Endothelial cell of umbilical vein (primary cell): ENCODE data around the gene ADAM10. TPM values are rescaled to one million over a fixed set of nuclear protein-coding genes. Genes with fewer than 3 reads are reported as not detected.

Source experiments
- BruUV-seq: library from RNA; stranded (reverse); fragments of 400-500 nt; replicated peaks from 2 replicates; lab custom pipeline; 2021; lab: Mats Ljungman, UMichigan
- CTCF ChIA-PET: fragments of 300-600, 350-600 bp; sonication (Branson Sonifier 250); formaldehyde crosslinking; loops from one replicate; lab custom pipeline; 2021; ENCODE audit warnings: antibody characterized with exemption, inconsistent platforms; lab: Charles Lee
- POLR2A ChIA-PET: fragments of 300-600, 350-600 bp; sonication (Branson Sonifier 250); formaldehyde crosslinking; loops from one replicate; lab custom pipeline; 2021; ENCODE audit warnings: antibody characterized with exemption, inconsistent platforms; lab: Charles Lee
- DNase-seq: peaks from one replicate; pipeline ENCODE4 v3.0.0-alpha.2; 2011; ENCODE audit warnings: low read depth, low spot score
- FAIRE-seq: peaks from 2 replicates; lab custom pipeline; 2011; peaks lifted over from hg19 to GRCh38; lab: Jason Lieb, UNC
- H2AFZ ChIP-seq: 2 replicates; pipeline ENCODE4 v1.6.0; 2012; ENCODE audit warnings: low read depth, low read length, control low read depth, inconsistent platforms
- H3K27ac ChIP-seq: 2 replicates; pipeline ENCODE4 v1.5.1; 2011; ENCODE audit warnings: low read depth, mild to moderate bottlenecking, control low read depth, low read length, moderate library complexity; ENCODE audit not compliant: insufficient read depth
- H3K27me3 ChIP-seq, 2 experiments: 2 replicates each; pipeline versions ENCODE4 v1.6.0 to v1.6.1; 2011; ENCODE audit warnings: low read length in 2 of 2, mixed read lengths in 1 of 2; ENCODE audit not compliant: control insufficient read depth in 2 of 2, insufficient read depth in 2 of 2
- H3K36me3 ChIP-seq, 2 experiments: 2 replicates in 1 of 2; 3 replicates in 1 of 2; pipeline ENCODE4 v1.5.1; 2011; ENCODE audit warnings: low read length in 2 of 2, mild to moderate bottlenecking in 1 of 2, moderate library complexity in 1 of 2; ENCODE audit not compliant: control insufficient read depth in 2 of 2, insufficient read depth in 2 of 2; ENCODE audit errors: extremely low read depth in 1 of 2
- H3K4me1 ChIP-seq: 3 replicates; pipeline ENCODE4 v1.5.1; 2011; ENCODE audit warnings: mild to moderate bottlenecking, low read length; ENCODE audit not compliant: control insufficient read depth, insufficient read depth; ENCODE audit errors: extremely low read depth
- H3K4me2 ChIP-seq: 2 replicates; pipeline ENCODE4 v1.6.1; 2011; ENCODE audit warnings: low read length, control low read depth, mixed read lengths; ENCODE audit not compliant: insufficient read depth
- H3K4me3 ChIP-seq, 3 experiments: fragments of 200-600 bp in 1 of 3; sonication (generic), shearing (Covaris generic) in 1 of 3; replicated peaks in 1 of 3; 2 replicates each; pipeline ENCODE4 v1.5.1; 2011 to 2016; ENCODE audit warnings: control low read depth in 3 of 3, low read length in 3 of 3, mild to moderate bottlenecking in 2 of 3, inconsistent platforms in 1 of 3, low read depth in 1 of 3, moderate library complexity in 1 of 3; ENCODE audit not compliant: insufficient read depth in 1 of 3
- H3K79me2 ChIP-seq: 2 replicates; pipeline ENCODE4 v1.6.0; 2012; ENCODE audit warnings: low read length, inconsistent platforms; ENCODE audit not compliant: control insufficient read depth, insufficient read depth
- H3K9ac ChIP-seq: replicated peaks from 2 replicates; pipeline ENCODE3; 2011; ENCODE audit warnings: low read length, control low read depth; ENCODE audit not compliant: insufficient read depth; ENCODE audit errors: extremely low read depth
- H3K9me1 ChIP-seq: replicated peaks from 3 replicates; pipeline ENCODE4 v1.6.0; 2011; ENCODE audit warnings: mild to moderate bottlenecking, low read length; ENCODE audit not compliant: control insufficient read depth, insufficient read depth; ENCODE audit errors: extremely low read depth
- H3K9me3 ChIP-seq: replicated peaks from 2 replicates; pipeline ENCODE4 v1.5.1; 2012; ENCODE audit warnings: low read length, inconsistent platforms; ENCODE audit not compliant: control insufficient read depth, insufficient read depth
- H4K20me1 ChIP-seq: replicated peaks from 2 replicates; pipeline ENCODE3; 2011; ENCODE audit warnings: mild to moderate bottlenecking, low read length; ENCODE audit not compliant: control insufficient read depth, insufficient read depth; ENCODE audit errors: extremely low read depth
- CTCF ChIP-seq, 2 donors: IDR thresholded peaks; 1 replicate in 1 of 2; 2 replicates in 1 of 2; pipeline ENCODE4 v1.5.1; 2011; ENCODE audit warnings: low read length in 2 of 2, mild to moderate bottlenecking in 2 of 2, moderate library complexity in 2 of 2, control low read depth in 1 of 2, inconsistent platforms in 1 of 2, low read depth in 1 of 2; ENCODE audit not compliant: insufficient read depth in 1 of 2; ENCODE audit errors: extremely low read depth in 1 of 2
- FOS ChIP-seq: IDR thresholded peaks from 2 replicates; pipeline ENCODE4 v1.6.1; 2011; ENCODE audit warnings: mild to moderate bottlenecking, low read length, moderate library complexity, borderline replicate concordance; ENCODE audit not compliant: insufficient read depth
- JUN ChIP-seq: IDR thresholded peaks from 2 replicates; pipeline ENCODE4 v1.6.1; 2011; ENCODE audit warnings: borderline replicate concordance, low read depth; ENCODE audit not compliant: insufficient read length, insufficient read depth
- MYC ChIP-seq: IDR thresholded peaks from one replicate; pipeline ENCODE4 v1.6.1; 2011; ENCODE audit warnings: mild to moderate bottlenecking, low read depth, low read length
- POLR2A ChIP-seq: IDR thresholded peaks from 2 replicates; pipeline ENCODE4 v1.6.1; 2012; ENCODE audit warnings: low read depth, mild to moderate bottlenecking, control low read depth, low read length
- dilution Hi-C: fragments of 300-500 bp; cut with MboI; formaldehyde crosslinking; loops from one replicate; pipeline ENCODE4 v1.15.0; 2019; ENCODE audit warnings: low sequenced_read_pairs; ENCODE audit not compliant: extremely low pct_ligation_motif_present
- intact Hi-C: fragments of 100-400 bp; cut with micrococcal nuclease; formaldehyde crosslinking; loops from one replicate; pipeline ENCODE4 v1.10.0; 2022
- polyA plus RNA-seq, 4 experiments: library from polyadenylated mRNA; depleted of rRNA in 3 of 4; stranded (reverse) in 3 of 4; unstranded in 1 of 4; fragments of >200 nt; gene quantifications; 2 replicates each; pipeline versions ENCODE4 v1.2.1 to v1.2.3, GENCODE V29; 2011 to 2012; ENCODE audit warnings: missing spikeins in 1 of 4
- total RNA-seq: library from RNA; stranded (reverse); gene quantifications from 2 replicates; pipeline ENCODE4 v1.2.3, GENCODE V29; 2021

Gene ADAM10
- total and polyA plus RNA-seq, 2 donors (not counting 3 experiments of a cell fraction or from before 2014, with no cell fraction given), result 91.3 to 203 TPM

- CTCF ChIA-PET, result interaction anchor here (0.9 to 3.0 kb wide), 15 partner anchors 11 to 757 kb away, joined by 3 to 30 read pairs (median 6); partner anchors contain the start of gene ADAM10
- Histone ChIP-seq H3K4me1 (peaks cover 23% of the 10 kb centered on the region), H3K4me2 (peak overlapping the region; percentile 83), H4K20me1 (no peaks in the 10 kb centered on the region), H3K27me3 (no peaks in the 10 kb centered on the region), H3K9me1 (no peaks in the 10 kb centered on the region), H3K79me2 (peaks cover 25% of the 10 kb centered on the region), H2AFZ (peak overlapping the region; percentile 75), H3K9me3 (no peaks in the 10 kb centered on the region), H3K4me3 (peak overlapping the region; percentile 57 to 82 (median 65)), H3K9ac (peak overlapping the region; percentile 70), H3K36me3 (no peaks in the 10 kb centered on the region), H3K27ac (peak overlapping the region; percentile 50)
- no peak for TF ChIP-seq FOS
- no peak for TF ChIP-seq POLR2A
- TF ChIP-seq MYC, result no peak
- TF ChIP-seq JUN, result no peak
- no peak for TF ChIP-seq CTCF (IDR thresholded peaks at IDR 0.05; ENCODE audit: extremely low read depth in 1 of 2, insufficient read depth in 1 of 2, low read depth in 1 of 2, low read length in 2 of 2)
- dilution Hi-C loops (no loop called here), intact Hi-C loops (loop anchor here (1.0 to 10.0 kb wide), 7 partner anchors 22 to 733 kb away; partner anchors contain the start of genes ADAM10 and SLTM)
- POLR2A ChIA-PET, result interaction anchor here (1.0 to 1.6 kb wide), 3 partner anchors 22 to 301 kb away, joined by 3 to 7 read pairs (median 5); partner anchors contain the start of gene ADAM10
- DNase-seq (no peak), FAIRE-seq (peak; percentile 4)
- no TSS peak for BruUV-seq
These were observed 22.2 kb upstream of the ADAM10 start for GRCh38 chr15:58771621-58772250.
